GM12878 (cell line): ENCODE results near the gene OR10H2. TPM values are rescaled to one million over a fixed set of nuclear protein-coding genes. Genes with fewer than 3 reads are reported as not detected.

Experiments used
- ATAC-seq: fragments of 200-7000 bp; cut with Tn5 transposase; 3 replicates; pipeline ENCODE4 v1.9.1; 2020; ENCODE audit warnings: mild to moderate bottlenecking, moderate library complexity
- BruUV-seq: library from RNA; stranded (reverse); fragments of 400-500 nt; replicated peaks from 2 replicates; lab custom pipeline; 2021; lab: Mats Ljungman, UMichigan
- CTCF ChIA-PET: fragments of 300-600 bp; sonication (Branson Sonifier 250); formaldehyde crosslinking; extraction: SDS; loops from one replicate; lab custom pipeline; 2021; ENCODE audit warnings: inconsistent platforms; lab: Yijun Ruan, JAX
- POLR2A ChIA-PET: fragments of 350-600 bp; formaldehyde crosslinking; extraction: SDS; loops from one replicate; lab custom pipeline; 2021; ENCODE audit warnings: inconsistent platforms; lab: Charles Lee
- RAD21 ChIA-PET: fragments of 300-600 bp; sonication (Branson Sonifier 250); formaldehyde crosslinking; loops from one replicate; lab custom pipeline; 2023; ENCODE audit warnings: antibody characterized with exemption; ENCODE audit not compliant: unreplicated experiment; lab: Charles Lee
- SMC1A ChIA-PET: fragments of 300-600 bp; sonication (Branson Sonifier 250); formaldehyde crosslinking; loops from one replicate; lab custom pipeline; 2023; ENCODE audit not compliant: unreplicated experiment, uncharacterized antibody; lab: Charles Lee
- DNase-seq: peaks from one replicate; pipeline ENCODE4 v3.0.0-alpha.2; 2011; ENCODE audit warnings: low read depth, low spot score
- FAIRE-seq: peaks from 3 replicates; lab custom pipeline; 2011; peaks lifted over from hg19 to GRCh38; lab: Jason Lieb, UNC
- H2AFZ ChIP-seq: 2 replicates; pipeline ENCODE4 v1.6.0; 2011; ENCODE audit warnings: low read depth, low read length, control low read depth; ENCODE audit not compliant: control insufficient read depth
- H3K27ac ChIP-seq: 2 replicates; pipeline ENCODE4 v1.5.1; 2011; ENCODE audit warnings: control low read depth; ENCODE audit not compliant: control insufficient read depth, insufficient read depth
- H3K27me3 ChIP-seq, 2 experiments: replicated peaks in 1 of 2; 2 replicates each; pipeline versions ENCODE4 v1.6.0 to v1.6.1; 2011; ENCODE audit warnings: low read length in 1 of 2; ENCODE audit not compliant: control insufficient read depth in 2 of 2, insufficient read depth in 2 of 2
- H3K36me3 ChIP-seq, 2 experiments: 2 replicates each; pipeline ENCODE4 v1.5.1; 2011; ENCODE audit warnings: low read length in 1 of 2; ENCODE audit not compliant: control insufficient read depth in 2 of 2, insufficient read depth in 2 of 2
- H3K4me1 ChIP-seq: 2 replicates; pipeline ENCODE4 v1.6.1; 2011; ENCODE audit warnings: mild to moderate bottlenecking, low read length, moderate library complexity, mixed read lengths; ENCODE audit not compliant: control insufficient read depth, insufficient read depth
- H3K4me2 ChIP-seq: 2 replicates; pipeline ENCODE4 v1.6.0; 2011; ENCODE audit warnings: control low read depth; ENCODE audit not compliant: control insufficient read depth, insufficient read depth
- H3K4me3 ChIP-seq: fragments of 200-600 bp; sonication (generic); 2 replicates; pipeline ENCODE4 v1.5.1; 2016
- H3K79me2 ChIP-seq: 2 replicates; pipeline ENCODE4 v1.6.0; 2011; ENCODE audit warnings: low read length; ENCODE audit not compliant: control insufficient read depth, insufficient read depth
- H3K9ac ChIP-seq: 2 replicates; pipeline ENCODE4 v1.8.0; 2011; ENCODE audit warnings: low read length, control low read depth, mixed read lengths; ENCODE audit not compliant: control insufficient read depth, insufficient read depth
- H3K9me3 ChIP-seq: replicated peaks from 3 replicates; pipeline ENCODE4 v1.5.1; 2011; ENCODE audit warnings: mild to moderate bottlenecking, low read length; ENCODE audit not compliant: control insufficient read depth, insufficient read depth
- H4K20me1 ChIP-seq: 2 replicates; pipeline ENCODE4 v1.6.0; 2011; ENCODE audit not compliant: control insufficient read depth, insufficient read depth
- ASH2L ChIP-seq: fragments of 300-600, 200-600 bp; sonication (generic); IDR thresholded peaks from 2 replicates; pipeline ENCODE4 v1.6.1; 2017; ENCODE audit warnings: low read depth, mild to moderate bottlenecking, borderline replicate concordance
- CUX1 ChIP-seq: IDR thresholded peaks from 2 replicates; pipeline ENCODE4 v1.6.1; 2012; ENCODE audit warnings: improper control_type of control experiment, low read depth, low read length; ENCODE audit not compliant: insufficient replicate concordance
- EP300 ChIP-seq, 2 experiments: fragments of 150-350 bp in 1 of 2; IDR thresholded peaks; 2 replicates each; pipeline ENCODE4 v1.6.1; 2011 to 2012; ENCODE audit warnings: low read depth in 2 of 2, low read length in 2 of 2, borderline replicate concordance in 1 of 2, improper control_type of control experiment in 1 of 2, inconsistent platforms in 1 of 2; ENCODE audit not compliant: control insufficient read depth in 1 of 2
- GABPA ChIP-seq: IDR thresholded peaks from 2 replicates; pipeline ENCODE4 v1.6.1; 2014; ENCODE audit warnings: antibody characterized with exemption, low read depth, mild to moderate bottlenecking, inconsistent platforms
- HDGF ChIP-seq: fragments of 450-650 bp; IDR thresholded peaks from 2 replicates; pipeline ENCODE4 v1.6.1; 2016; ENCODE audit warnings: antibody characterized with exemption
- IRF4 ChIP-seq: IDR thresholded peaks from 2 replicates; pipeline ENCODE4 v1.6.1; 2011; ENCODE audit warnings: low read depth, low read length
- NRF1 ChIP-seq: conservative IDR thresholded peaks from 2 replicates; pipeline ENCODE4 v1.6.1; 2011; ENCODE audit warnings: mild to moderate bottlenecking, low read depth, low read length, improper control_type of control experiment
- PAX8 ChIP-seq: fragments of 450-650 bp; IDR thresholded peaks from 2 replicates; pipeline ENCODE4 v1.6.1; 2017; ENCODE audit warnings: mild to moderate bottlenecking, moderate library complexity
- PKNOX1 ChIP-seq: fragments of 450-650 bp; IDR thresholded peaks from 2 replicates; pipeline ENCODE4 v1.6.1; 2016; ENCODE audit warnings: mild to moderate bottlenecking
- PML ChIP-seq: IDR thresholded peaks from 2 replicates; pipeline ENCODE4 v1.6.1; 2012; ENCODE audit warnings: low read length, inconsistent platforms
- RELB ChIP-seq: fragments of 450-650 bp; IDR thresholded peaks from 2 replicates; pipeline ENCODE4 v1.6.1; 2017; ENCODE audit warnings: low read depth, mild to moderate bottlenecking, moderate library complexity
- SREBF2 ChIP-seq: IDR thresholded peaks from 2 replicates; pipeline ENCODE4 v1.6.1; 2012; ENCODE audit warnings: mild to moderate bottlenecking, low read length
- SUPT20H ChIP-seq: IDR thresholded peaks from 2 replicates; pipeline ENCODE4 v1.6.1; 2011; ENCODE audit warnings: low read depth, mild to moderate bottlenecking, low read length, moderate library complexity, borderline replicate concordance; ENCODE audit not compliant: control insufficient read depth
- USF1 ChIP-seq: IDR thresholded peaks from 2 replicates; pipeline ENCODE4 v1.6.1; 2011; ENCODE audit warnings: borderline replicate concordance, low read depth, mild to moderate bottlenecking, moderate library complexity, mixed read lengths, low read length; ENCODE audit not compliant: insufficient read depth; ENCODE audit errors: extremely low read length
- ZNF384 ChIP-seq: IDR thresholded peaks from 2 replicates; pipeline ENCODE4 v1.6.1; 2012; ENCODE audit warnings: low read depth, mild to moderate bottlenecking, low read length, improper control_type of control experiment, borderline replicate concordance
- ZNF622 ChIP-seq: fragments of 450-650 bp; IDR thresholded peaks from 2 replicates; pipeline ENCODE4 v1.6.1; 2017; ENCODE audit warnings: mild to moderate bottlenecking, inconsistent platforms
- WGBS: methylation state at CpG from one replicate; pipeline ENCODE4 v1.1.6; 2016; ENCODE audit warnings: low lambda C conversion rate; ENCODE audit not compliant: insufficient replicate concordance, insufficient coverage; ENCODE audit errors: missing lambda C conversion rate; 5-methylcytosine and 5-hydroxymethylcytosine counted together
- in situ Hi-C: fragments of 300-500 bp; cut with MboI; formaldehyde crosslinking; loops from 9 replicates; pipeline ENCODE4 v1.14.3; 2018; ENCODE audit warnings: mixed read lengths
- intact Hi-C: fragments of 100-400 bp; cut with micrococcal nuclease; formaldehyde crosslinking; loops from one replicate; pipeline ENCODE4 v1.14.2; 2022; ENCODE audit not compliant: unreplicated experiment
- polyA plus RNA-seq, 11 experiments: library from polyadenylated mRNA; depleted of rRNA in 4 of 11; unstranded in 6 of 11; stranded (reverse) in 5 of 11; fragments of >200 nt; fragmentation: Nextera tagmentation in 4 of 11; fragmentation: Illumina TruSeq in 1 of 11; extraction: Ambion mirVana in 4 of 11; extraction: Trizol in 1 of 11; gene quantifications; 1 replicate in 1 of 11; 2 replicates in 10 of 11; pipeline versions ENCODE4 v1.2.1 to v1.2.3, GENCODE V29; 2011 to 2016; ENCODE audit warnings: inconsistent platforms in 2 of 11, missing spikeins in 2 of 11, low read depth in 1 of 11
- total RNA-seq, 4 experiments: library from RNA; depleted of rRNA in 3 of 4; stranded (reverse); fragments of >200 nt in 3 of 4; fragmentation: Illumina TruSeq in 1 of 4; extraction: Trizol in 1 of 4; gene quantifications; 2 replicates each; pipeline versions ENCODE4 v1.2.1 to v1.2.3, GENCODE V29; 2013 to 2021

Gene OR10H2
- total and polyA plus RNA-seq, 10 of the 15 experiments (the other 5 are each of a cell fraction or from before 2014, with no cell fraction given): not detected

- in situ Hi-C loops: loop anchor here (5.0 kb wide), 1 partner anchor 104 kb away; the partner anchor contains the start of gene CYP4F12
- no peak for TF ChIP-seq CUX1
- no peak for TF ChIP-seq USF1
- TF ChIP-seq RELB: no peak
- TF ChIP-seq PKNOX1: no peak
- no peak for TF ChIP-seq ASH2L
- TF ChIP-seq PAX8: no peak
- TF ChIP-seq SUPT20H: no peak
- no peak for TF ChIP-seq SREBF2
- TF ChIP-seq IRF4: no peak
- TF ChIP-seq HDGF: no peak
- TF ChIP-seq NRF1: no peak
- TF ChIP-seq GABPA: no peak
- no peak for TF ChIP-seq ZNF622
- no peak for TF ChIP-seq PML
- TF ChIP-seq EP300 (IDR thresholded peaks at IDR 0.05; ENCODE audit: borderline replicate concordance in 1 of 2, control insufficient read depth in 1 of 2, low read depth in 2 of 2, low read length in 2 of 2): no peak
- TF ChIP-seq ZNF384: no peak
Observed at GRCh38 chr19:15776264-15776663, 48.4 kb downstream of the OR10H2 start.

More at GRCh38 chr19:15776264-15776663, 48.4 kb downstream of the OR10H2 start:
- H3K9ac ChIP-seq: no peak overlapping the region
- WGBS: 0% methylated on average over 4 of the region's 4 CpGs
- H3K9me3 ChIP-seq: no peaks in the 10 kb centered on the region
- no peaks in the 10 kb centered on the region for H4K20me1 ChIP-seq
- no peaks in the 10 kb centered on the region for H3K4me1 ChIP-seq
- intact Hi-C loops: loop anchor here (5.0 kb wide), 1 partner anchor 99 kb away; no protein-coding TSS in a partner anchor
- ATAC-seq (no peak), DNase-seq (no peak), FAIRE-seq (no peak)
- ChIA-PET CTCF (no interaction called here), POLR2A (no interaction called here), SMC1A (no interaction called here), RAD21 (no interaction called here)
- no peaks in the 10 kb centered on the region for H3K36me3 ChIP-seq
- no peak overlapping the region for H2AFZ ChIP-seq
- no peaks in the 10 kb centered on the region for H3K79me2 ChIP-seq
- H3K4me3 ChIP-seq: no peak overlapping the region
- no TSS peak for BruUV-seq
- no peak overlapping the region for H3K27ac ChIP-seq
- H3K27me3 ChIP-seq: no peaks in the 10 kb centered on the region
- H3K4me2 ChIP-seq: no peak overlapping the region
